GM12878 (cell line): ENCODE data around the gene DNAJC5G. TPM values are rescaled to one million over a fixed set of nuclear protein-coding genes. Genes with fewer than 3 reads are reported as not detected.

ENCODE experiments used
- ASH2L ChIP-seq: fragments of 300-600, 200-600 bp; sonication (generic); IDR thresholded peaks from 2 replicates; pipeline ENCODE4 v1.6.1; 2017; ENCODE audit warnings: low read depth, mild to moderate bottlenecking, borderline replicate concordance
- ATF3 ChIP-seq: IDR thresholded peaks from 2 replicates; pipeline ENCODE4 v1.6.1; 2011; ENCODE audit warnings: low read depth, mild to moderate bottlenecking, low read length, moderate library complexity, borderline replicate concordance; ENCODE audit errors: extremely low read depth
- BCL11A ChIP-seq: IDR thresholded peaks from 2 replicates; pipeline ENCODE4 v1.6.1; 2011; ENCODE audit warnings: low read depth, low read length
- CBX3 ChIP-seq: fragments of 200-600 bp; sonication (generic); IDR thresholded peaks from 2 replicates; pipeline ENCODE4 v1.6.1; 2016; ENCODE audit warnings: low read depth, borderline replicate concordance
- CHD2 ChIP-seq: IDR thresholded peaks from 2 replicates; pipeline ENCODE4 v1.6.1; 2011; ENCODE audit warnings: low read depth, low read length, improper control_type of control experiment, borderline replicate concordance
- EP300 ChIP-seq, 2 experiments: fragments of 150-350 bp in 1 of 2; IDR thresholded peaks; 2 replicates each; pipeline ENCODE4 v1.6.1; 2011 to 2012; ENCODE audit warnings: low read depth in 2 of 2, low read length in 2 of 2, borderline replicate concordance in 1 of 2, improper control_type of control experiment in 1 of 2, inconsistent platforms in 1 of 2; ENCODE audit not compliant: control insufficient read depth in 1 of 2
- FOS ChIP-seq: IDR thresholded peaks from 3 replicates; pipeline ENCODE4 v1.6.1; 2011; ENCODE audit warnings: borderline replicate concordance; ENCODE audit not compliant: insufficient read length; ENCODE audit errors: extremely low read depth
- IRF3 ChIP-seq: fragments of 450-650 bp; IDR thresholded peaks from 2 replicates; pipeline ENCODE4 v1.6.1; 2014; ENCODE audit warnings: mild to moderate bottlenecking
- KLF5 ChIP-seq: fragments of 450-650 bp; IDR thresholded peaks from 2 replicates; pipeline ENCODE4 v1.6.1; 2014; ENCODE audit warnings: mild to moderate bottlenecking; ENCODE audit not compliant: partially characterized antibody
- MTA2 ChIP-seq: fragments of 450-650 bp; IDR thresholded peaks from 2 replicates; pipeline ENCODE4 v1.6.1; 2016; ENCODE audit warnings: low read depth, mild to moderate bottlenecking, moderate library complexity
- NBN ChIP-seq: fragments of 450-650 bp; IDR thresholded peaks from 2 replicates; pipeline ENCODE4 v1.6.1; 2016
- NFXL1 ChIP-seq: fragments of 450-650 bp; IDR thresholded peaks from 2 replicates; pipeline ENCODE4 v1.6.1; 2017; ENCODE audit warnings: antibody characterized with exemption, mild to moderate bottlenecking, borderline replicate concordance
- NFYB ChIP-seq: IDR thresholded peaks from 2 replicates; pipeline ENCODE4 v1.6.1; 2011; ENCODE audit warnings: low read depth, mild to moderate bottlenecking, low read length, improper control_type of control experiment, moderate library complexity; ENCODE audit not compliant: insufficient read depth
- NR2F1 ChIP-seq: fragments of 450-650 bp; conservative IDR thresholded peaks from 2 replicates; pipeline ENCODE4 v1.6.1; 2017; ENCODE audit warnings: mild to moderate bottlenecking
- PAX5 ChIP-seq: IDR thresholded peaks from 2 replicates; pipeline ENCODE4 v1.6.1; 2011; ENCODE audit warnings: low read depth, low read length, borderline replicate concordance
- POU2F2 ChIP-seq: IDR thresholded peaks from 3 replicates; pipeline ENCODE4 v1.6.1; 2011; ENCODE audit warnings: low read depth, mild to moderate bottlenecking, low read length, borderline replicate concordance
- RELB ChIP-seq: fragments of 450-650 bp; IDR thresholded peaks from 2 replicates; pipeline ENCODE4 v1.6.1; 2017; ENCODE audit warnings: low read depth, mild to moderate bottlenecking, moderate library complexity
- RUNX3 ChIP-seq: IDR thresholded peaks from 2 replicates; pipeline ENCODE4 v1.6.1; 2012; ENCODE audit warnings: low read length, inconsistent platforms
- SP1 ChIP-seq: IDR thresholded peaks from one replicate; pipeline ENCODE4 v1.6.1; 2011; ENCODE audit warnings: low read depth, low read length
- SRF ChIP-seq, 2 experiments: IDR thresholded peaks; 2 replicates each; pipeline ENCODE4 v1.6.1; 2011; ENCODE audit warnings: low read depth in 2 of 2, low read length in 2 of 2, mild to moderate bottlenecking in 1 of 2, moderate library complexity in 1 of 2
- STAT1 ChIP-seq: fragments of 450-650 bp; conservative IDR thresholded peaks from 2 replicates; pipeline ENCODE4 v1.6.1; 2014; ENCODE audit warnings: antibody characterized with exemption, mild to moderate bottlenecking
- SUPT20H ChIP-seq: IDR thresholded peaks from 2 replicates; pipeline ENCODE4 v1.6.1; 2011; ENCODE audit warnings: low read depth, mild to moderate bottlenecking, low read length, moderate library complexity, borderline replicate concordance; ENCODE audit not compliant: control insufficient read depth
- TAF1 ChIP-seq: IDR thresholded peaks from 2 replicates; pipeline ENCODE4 v1.6.1; 2011; ENCODE audit warnings: mild to moderate bottlenecking, low read depth, low read length, borderline replicate concordance
- TCF3 ChIP-seq: IDR thresholded peaks from 2 replicates; pipeline ENCODE4 v1.6.1; 2012; ENCODE audit warnings: low read depth, mild to moderate bottlenecking, low read length, borderline replicate concordance; ENCODE audit not compliant: insufficient read depth
- WRNIP1 ChIP-seq: IDR thresholded peaks from 2 replicates; pipeline ENCODE4 v1.6.1; 2011; ENCODE audit warnings: low read depth, low read length, improper control_type of control experiment, borderline replicate concordance
- YBX1 ChIP-seq: fragments of 450-650 bp; IDR thresholded peaks from 2 replicates; pipeline ENCODE4 v1.6.1; 2016; ENCODE audit warnings: antibody characterized with exemption
- ZNF622 ChIP-seq: fragments of 450-650 bp; IDR thresholded peaks from 2 replicates; pipeline ENCODE4 v1.6.1; 2017; ENCODE audit warnings: mild to moderate bottlenecking, inconsistent platforms
- polyA plus RNA-seq, 11 experiments: library from polyadenylated mRNA; depleted of rRNA in 4 of 11; unstranded in 6 of 11; stranded (reverse) in 5 of 11; fragments of >200 nt; fragmentation: Nextera tagmentation in 4 of 11; fragmentation: Illumina TruSeq in 1 of 11; extraction: Ambion mirVana in 4 of 11; extraction: Trizol in 1 of 11; gene quantifications; 1 replicate in 1 of 11; 2 replicates in 10 of 11; pipeline versions ENCODE4 v1.2.1 to v1.2.3, GENCODE V29; 2011 to 2016; ENCODE audit warnings: inconsistent platforms in 2 of 11, missing spikeins in 2 of 11, low read depth in 1 of 11
- total RNA-seq, 4 experiments: library from RNA; depleted of rRNA in 3 of 4; stranded (reverse); fragments of >200 nt in 3 of 4; fragmentation: Illumina TruSeq in 1 of 4; extraction: Trizol in 1 of 4; gene quantifications; 2 replicates each; pipeline versions ENCODE4 v1.2.1 to v1.2.3, GENCODE V29; 2013 to 2021

The DNAJC5G gene
- total and polyA plus RNA-seq, 10 of the 15 experiments (the other 5 are each of a cell fraction or from before 2014, with no cell fraction given): not detected

GRCh38 chr2:27303093-27304025, 28.1 kb downstream of the DNAJC5G start (continued):
- TF ChIP-seq FOS (no peak), SUPT20H (no peak), ZNF622 (no peak), SP1 (no peak), NFXL1 (no peak), NFYB (no peak), ATF3 (no peak), POU2F2 (peak; percentile 90; the same call in 2 of the 3 replicates), KLF5 (no peak), IRF3 (no peak), RUNX3 (no peak), WRNIP1 (no peak), ASH2L (no peak), YBX1 (no peak), TAF1 (no peak), NBN (0 out of 2 replicates have a peak, but pooled peaks have one; percentile 47), MTA2 (no peak), PAX5 (no peak), EP300 (IDR thresholded peaks at IDR 0.05; ENCODE audit: borderline replicate concordance in 1 of 2, control insufficient read depth in 1 of 2, low read depth in 2 of 2, low read length in 2 of 2) (no peak), CBX3 (no peak), STAT1 (no peak), NR2F1 (no peak), SRF (IDR thresholded peaks at IDR 0.05; ENCODE audit: low read depth in 2 of 2, low read length in 2 of 2) (no peak), RELB (peak; percentile 40; the same call in 1 of the 2 replicates), CHD2 (no peak), BCL11A (no peak), TCF3 (no peak)
